H4 (cell line): ENCODE measurements around the gene GPR155. TPM values are rescaled to one million over a fixed set of nuclear protein-coding genes. Genes with fewer than 3 reads are reported as not detected.
A peak's percentile ranks its signal among the peaks of the same experiment; 100 is the strongest.

Experiments used
- DNase-seq: peaks from one replicate; pipeline ENCODE4 v3.0.0-alpha.2; 2015; ENCODE audit warnings: low spot score
- total RNA-seq: library from RNA; depleted of rRNA; stranded (reverse); fragments of >200 nt; shearing (Covaris generic); gene quantifications from 2 replicates; pipeline ENCODE4 v1.2.3, GENCODE V29; 2014; rRNA removed

Gene GPR155
- 1.5 and 4.6 TPM in 2 replicates for total RNA-seq

DNA sequence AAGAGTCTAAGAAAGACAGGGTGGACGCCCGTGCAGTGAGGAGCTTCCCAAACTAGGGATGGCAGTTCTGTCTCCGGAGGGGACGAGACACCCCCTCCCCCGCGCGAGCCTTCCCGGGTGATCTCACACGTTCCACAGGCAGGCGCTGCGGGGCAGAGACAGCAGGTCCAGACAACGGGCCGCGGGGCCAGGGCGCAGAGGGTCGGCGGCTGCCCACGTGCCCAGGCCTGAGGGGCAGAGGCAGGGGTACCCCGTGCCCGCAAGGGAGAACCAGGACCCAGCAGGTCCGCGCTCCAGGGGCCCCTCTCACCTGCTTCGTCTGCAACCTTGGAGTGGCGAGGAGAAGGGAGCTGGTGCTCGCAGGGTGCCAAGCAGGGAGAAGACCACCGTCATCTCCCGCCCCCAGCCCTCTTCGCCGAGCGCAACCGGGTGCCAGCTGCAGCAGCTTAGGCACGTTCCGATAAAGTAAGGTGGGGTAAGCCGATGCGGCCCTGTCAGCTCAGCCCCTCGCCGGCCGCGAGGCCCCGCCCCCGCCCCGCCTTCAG lies at the start of gene GPR155:
GPR155 (minus strand) TSS at position 467 of the 545 bp plus-strand sequence. CDS start 5,073 bp downstream, outside the sequence.
- DNase-seq, result peak; percentile 32

- DNase-seq, result no peak
Measured at GRCh38 chr2:174535757-174536703, 49.2 kb upstream of the GPR155 start.

- no peak for DNase-seq
Measured at GRCh38 chr2:174535083-174535482, 48.3 kb upstream of the GPR155 start.

GRCh38 chr2:174529916-174530315 lies 43.1 kb upstream of the GPR155 start:
- no peak for DNase-seq

- DNase-seq, result no peak
Measured at GRCh38 chr2:174527959-174528358, 41.1 kb upstream of the GPR155 start.

DNA sequence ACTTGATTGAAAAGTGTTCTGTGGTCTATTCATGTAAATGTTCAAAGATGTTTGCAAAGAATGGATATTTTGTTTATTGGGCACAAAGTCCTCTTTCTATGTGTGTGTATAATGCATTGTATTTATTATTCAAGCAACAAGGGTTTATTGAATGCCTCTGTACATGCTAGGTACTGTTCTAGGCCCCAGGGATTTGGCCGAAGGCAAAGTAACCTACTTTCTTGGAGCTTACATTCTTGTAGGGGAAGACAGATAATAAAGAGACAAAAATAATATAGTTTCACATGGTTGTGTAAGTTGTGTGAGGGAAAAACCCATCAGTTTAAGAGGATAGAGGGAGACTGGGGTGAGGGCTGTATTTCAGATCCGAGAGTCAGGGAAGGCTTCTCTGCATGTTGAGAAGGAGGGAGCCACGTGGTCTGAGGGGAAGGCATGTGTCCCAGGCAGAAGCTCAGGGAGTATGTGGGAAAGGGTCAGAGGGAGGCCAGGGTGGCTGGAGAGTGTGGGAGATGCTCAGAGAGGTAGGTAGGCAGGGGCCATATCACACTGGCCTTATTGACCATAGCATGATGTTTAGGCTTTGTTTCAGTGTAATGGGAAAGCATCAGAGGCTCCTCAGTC lies 40.4 kb upstream of the GPR155 start:
- no peak for DNase-seq

DNA sequence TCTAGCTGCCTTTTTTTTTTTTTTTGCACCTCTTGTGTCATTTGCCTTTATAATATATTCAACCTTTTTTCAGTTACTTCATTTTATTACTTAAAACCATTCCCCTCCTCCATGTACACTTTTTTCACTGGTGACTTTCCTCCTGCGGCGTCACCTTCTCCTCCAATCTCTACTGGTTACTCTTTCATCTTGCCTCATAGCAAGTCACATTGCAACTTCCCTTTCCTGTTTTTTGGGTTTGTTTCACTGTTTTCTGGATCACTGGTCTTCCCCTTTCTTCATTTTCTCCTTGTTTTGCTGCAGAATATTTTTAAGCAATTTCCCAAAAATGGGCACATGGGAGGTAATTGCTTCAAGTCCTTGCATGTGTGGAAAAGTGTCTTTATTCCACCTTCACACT lies 37.7 kb upstream of the GPR155 start:
- DNase-seq, result no peak

DNA sequence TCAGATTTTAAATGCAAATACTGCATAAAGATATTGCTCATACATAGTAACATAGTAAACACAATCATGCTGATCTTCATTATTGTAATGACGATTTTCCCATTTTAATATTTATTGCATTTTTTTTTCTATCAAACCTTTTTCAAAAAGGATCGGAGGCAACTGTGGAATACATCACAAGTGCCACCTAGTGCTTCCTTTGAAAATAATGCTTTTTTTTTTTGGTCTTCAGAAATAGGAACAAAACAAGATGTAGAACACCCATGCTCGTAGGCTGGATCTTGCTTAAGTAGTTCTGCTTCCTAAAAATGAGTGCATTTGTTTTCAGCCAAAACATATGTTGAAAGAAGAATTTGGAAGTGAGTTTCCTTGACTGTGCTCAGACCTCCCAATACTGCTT lies 35.7 kb upstream of the GPR155 start:
- no peak for DNase-seq

DNA sequence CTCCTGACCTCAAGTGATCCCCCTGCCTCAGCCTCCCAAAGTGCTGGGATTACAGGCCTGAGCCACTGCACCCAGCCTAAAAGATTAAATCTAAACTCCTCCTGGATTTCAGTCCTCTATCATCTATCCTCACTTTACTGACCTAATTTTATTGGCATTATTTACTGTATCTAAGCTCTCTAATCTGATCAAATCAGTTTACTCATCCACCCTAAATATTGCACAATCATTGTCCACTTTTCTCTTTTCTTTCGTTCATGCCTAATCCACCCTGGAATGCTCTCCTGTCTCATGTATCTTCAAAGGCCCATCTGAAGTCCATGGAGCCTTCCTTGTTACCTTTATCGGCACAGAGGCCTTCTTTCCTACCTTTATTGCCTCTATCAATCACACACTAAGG lies 31.6 kb upstream of the GPR155 start:
- DNase-seq, result no peak

GRCh38 chr2:174516501-174517378 lies 29.9 kb upstream of the GPR155 start:
- no peak for DNase-seq

GRCh38 chr2:174512345-174512744 lies 25.5 kb upstream of the GPR155 start:
- no peak for DNase-seq

DNA sequence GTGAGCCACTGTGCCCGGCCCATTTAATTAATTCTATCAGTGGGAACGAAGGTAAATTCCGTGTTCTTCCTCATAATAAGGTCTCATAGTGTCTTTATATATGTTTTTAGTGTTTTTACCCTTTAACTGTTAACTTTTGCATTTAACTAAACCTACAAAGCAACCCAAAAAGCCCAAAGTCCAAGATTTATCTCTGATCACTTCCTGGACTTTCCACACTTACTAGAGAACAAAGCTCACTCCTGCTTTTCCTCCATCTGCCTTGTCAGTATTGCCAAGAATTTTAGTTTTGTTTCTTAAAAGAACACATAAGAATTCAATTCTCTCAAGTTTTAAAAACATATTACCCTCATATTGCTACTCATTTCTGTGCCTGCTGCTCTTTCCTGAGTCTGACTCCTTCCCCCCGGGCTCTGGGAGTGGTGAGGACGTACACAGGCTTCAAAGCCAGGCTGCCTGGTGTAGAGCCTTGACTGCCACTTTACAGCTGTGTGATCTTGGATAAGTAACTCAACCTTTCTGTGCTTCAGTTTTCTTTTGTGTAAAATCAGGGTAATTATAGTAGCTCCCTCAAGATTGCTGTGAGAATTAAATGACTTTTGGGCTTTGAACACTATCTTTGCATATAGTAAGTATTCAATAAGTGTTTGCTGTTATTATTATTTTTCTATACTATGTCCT lies 24.9 kb upstream of the GPR155 start:
- no peak for DNase-seq

DNA sequence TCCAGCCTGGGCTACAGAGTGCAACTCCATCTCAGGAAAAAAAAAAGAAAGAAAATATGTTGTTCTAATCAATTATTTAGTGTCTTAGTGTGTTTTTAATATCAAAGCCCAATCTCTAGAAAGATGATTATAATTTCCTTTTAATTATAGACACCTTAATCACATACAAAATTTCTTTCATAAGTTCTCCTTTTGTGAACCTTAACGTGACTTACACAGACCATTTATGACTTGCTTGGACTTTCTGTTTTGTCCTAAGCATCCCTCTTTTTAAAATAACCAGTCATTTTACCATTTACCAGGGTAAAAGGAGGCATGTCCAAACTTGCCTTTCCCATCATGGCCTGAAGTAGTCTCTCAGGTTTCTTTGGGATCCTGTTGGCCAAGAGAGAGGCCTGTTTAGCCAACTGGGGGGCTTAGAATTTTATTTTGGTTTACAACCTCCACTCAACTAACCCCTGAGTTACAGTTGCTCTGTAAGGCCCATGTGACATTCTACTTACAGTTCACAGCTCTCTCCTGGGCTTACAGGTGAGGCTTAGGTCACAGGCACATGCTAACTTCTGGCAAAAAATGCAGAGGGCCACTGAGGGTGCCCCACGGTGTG lies 23.9 kb upstream of the GPR155 start:
- no peak for DNase-seq

DNA sequence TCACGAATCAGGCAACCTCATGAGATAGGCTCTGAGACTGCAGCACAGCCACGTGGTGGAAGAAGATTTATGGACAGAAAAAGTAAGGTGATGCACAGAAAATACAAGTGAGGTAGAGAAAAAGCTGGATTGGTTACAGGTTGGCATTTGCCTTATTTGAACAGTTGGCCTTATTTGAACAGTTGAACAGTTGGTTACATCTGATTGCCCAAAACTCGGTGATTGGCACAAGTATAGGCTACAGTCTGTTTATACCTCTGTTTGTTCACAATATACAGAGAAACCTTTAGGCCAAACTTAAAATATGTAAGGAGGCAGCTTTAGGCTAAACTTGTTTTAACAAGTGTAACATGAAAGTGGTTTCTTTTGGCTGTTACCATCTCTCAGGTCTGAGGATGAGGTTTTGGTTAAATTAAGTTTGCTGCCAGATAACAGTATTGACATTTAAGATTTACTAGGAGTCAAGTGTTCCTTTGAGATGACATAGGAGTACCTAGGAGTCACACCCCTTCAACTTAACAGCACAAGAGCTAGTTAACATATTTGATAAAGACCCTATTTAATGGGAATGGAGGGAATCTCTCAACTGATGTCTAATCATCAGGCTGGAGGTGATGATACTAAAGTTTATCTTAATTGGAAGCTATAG lies 16.5 kb upstream of the GPR155 start:
- DNase-seq, result no peak

DNA sequence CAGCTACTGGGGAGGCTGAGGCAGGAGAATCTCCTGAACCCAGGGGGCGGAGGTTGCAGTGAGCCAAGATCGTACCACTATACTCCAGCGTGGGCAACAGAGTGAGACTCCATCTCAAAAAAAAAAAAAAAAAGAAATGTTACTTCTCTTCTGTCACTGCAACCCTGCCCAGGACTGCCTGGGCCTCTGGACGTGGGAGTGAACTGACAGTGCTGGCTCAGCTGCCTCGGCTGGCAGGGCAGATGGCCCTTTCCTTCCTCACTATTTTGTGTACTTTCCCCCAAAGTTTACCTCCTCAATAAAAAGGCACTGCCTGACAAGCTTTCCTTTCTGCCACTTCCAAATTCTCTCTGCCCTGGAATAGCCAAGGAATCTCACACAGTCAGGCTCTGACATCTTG lies 12.5 kb upstream of the GPR155 start:
- DNase-seq, result no peak

- DNase-seq, result no peak
Measured at GRCh38 chr2:174495365-174496012, 8.7 kb upstream of the GPR155 start.

DNA sequence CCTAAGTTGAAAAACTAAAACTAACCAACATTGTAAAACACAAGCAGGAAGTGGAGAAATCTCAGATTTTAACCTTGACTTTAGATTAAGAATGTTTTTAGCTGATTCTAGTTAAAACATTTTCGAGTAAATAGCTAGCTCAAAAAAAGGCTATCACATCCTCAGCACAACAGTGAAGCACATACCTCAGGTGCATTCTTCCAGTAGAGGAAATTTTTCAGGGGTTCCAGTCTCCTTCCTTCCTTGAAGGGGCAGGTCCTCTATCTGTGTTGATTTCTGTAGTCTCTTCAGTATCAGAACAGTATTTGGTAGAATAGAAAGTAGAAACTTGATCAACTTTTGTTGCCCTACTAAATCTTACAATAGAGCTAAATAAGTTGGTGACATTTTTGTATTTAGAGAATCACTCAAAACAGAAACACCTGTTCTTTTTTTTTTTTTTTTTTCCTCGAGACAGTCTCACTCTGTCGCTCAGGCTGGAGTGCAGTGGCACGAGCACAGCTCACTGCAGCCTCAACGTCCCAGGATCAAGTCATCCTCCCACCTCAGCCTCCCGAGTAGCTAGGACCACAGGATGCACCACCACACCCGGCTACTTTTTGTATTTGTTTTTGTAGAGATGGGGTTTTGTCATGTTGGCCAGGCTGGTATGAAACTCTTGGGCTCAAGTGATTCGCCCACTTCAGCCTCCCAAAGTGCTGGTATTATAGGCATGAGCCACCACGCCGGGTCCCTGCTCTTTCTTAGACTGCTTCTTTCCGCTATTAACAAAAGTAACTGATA lies 6.9 kb upstream of the GPR155 start:
- DNase-seq, result no peak

DNA sequence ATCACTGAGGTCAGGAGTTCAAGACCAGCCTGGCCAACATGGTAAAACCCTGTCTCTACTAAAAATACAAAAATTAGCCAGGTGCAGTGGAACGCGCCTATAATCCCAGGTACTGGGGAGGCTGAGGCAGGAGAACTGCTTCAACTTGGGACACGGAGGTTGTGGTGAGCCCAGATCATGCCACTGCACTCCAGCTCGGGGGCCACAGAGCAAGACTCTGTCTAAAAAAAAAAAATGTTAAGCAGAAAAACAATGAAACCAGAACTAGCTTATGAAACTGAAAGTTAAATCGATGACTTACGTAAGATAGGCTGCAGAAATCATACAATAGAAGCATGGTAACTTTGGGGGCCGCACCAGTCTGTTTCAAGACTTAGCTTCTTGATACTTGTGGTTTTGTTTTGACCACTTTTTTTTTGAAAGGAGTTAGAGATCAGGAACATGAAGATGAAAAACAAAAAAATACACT lies 6.2 kb upstream of the GPR155 start:
- DNase-seq, result no peak

GRCh38 chr2:174491947-174492346 lies 5.1 kb upstream of the GPR155 start:
- DNase-seq, result no peak
